GM12878 (cell line): ENCODE results near the gene TCTN1. TPM values are rescaled to one million over a fixed set of nuclear protein-coding genes. Genes with fewer than 3 reads are reported as not detected.

Experiments
- CHD4 ChIP-seq: fragments of 200-600 bp; sonication (generic); IDR thresholded peaks from 2 replicates; pipeline ENCODE4 v1.6.1; 2016; ENCODE audit warnings: mild to moderate bottlenecking
- CREM ChIP-seq: IDR thresholded peaks from 2 replicates; pipeline ENCODE4 v1.6.1; 2014; ENCODE audit warnings: antibody characterized with exemption, low read depth
- E2F8 ChIP-seq: fragments of 450-650 bp; IDR thresholded peaks from 2 replicates; pipeline ENCODE4 v1.6.1; 2018; ENCODE audit warnings: mild to moderate bottlenecking, low read depth, moderate library complexity; ENCODE audit not compliant: partially characterized antibody
- EGR1 ChIP-seq, 2 experiments: IDR thresholded peaks; 1 replicate in 1 of 2; 2 replicates in 1 of 2; pipeline ENCODE4 v1.6.1; 2011 to 2012; ENCODE audit warnings: low read depth in 2 of 2, low read length in 2 of 2, borderline replicate concordance in 1 of 2, mild to moderate bottlenecking in 1 of 2, moderate library complexity in 1 of 2
- EP300 ChIP-seq, 2 experiments: fragments of 150-350 bp in 1 of 2; IDR thresholded peaks; 2 replicates each; pipeline ENCODE4 v1.6.1; 2011 to 2012; ENCODE audit warnings: low read depth in 2 of 2, low read length in 2 of 2, borderline replicate concordance in 1 of 2, improper control_type of control experiment in 1 of 2, inconsistent platforms in 1 of 2; ENCODE audit not compliant: control insufficient read depth in 1 of 2
- GABPA ChIP-seq: IDR thresholded peaks from 2 replicates; pipeline ENCODE4 v1.6.1; 2014; ENCODE audit warnings: antibody characterized with exemption, low read depth, mild to moderate bottlenecking, inconsistent platforms
- HDAC6 ChIP-seq: fragments of 200-600 bp; sonication (generic); IDR thresholded peaks from one replicate; pipeline ENCODE4 v1.8.0; 2017; ENCODE audit warnings: antibody characterized with exemption; ENCODE audit not compliant: unreplicated experiment
- KAT2A ChIP-seq: conservative IDR thresholded peaks from 2 replicates; pipeline ENCODE4 v1.6.1; 2011; ENCODE audit warnings: low read depth, low read length; ENCODE audit not compliant: control insufficient read depth
- MTA2 ChIP-seq: fragments of 450-650 bp; IDR thresholded peaks from 2 replicates; pipeline ENCODE4 v1.6.1; 2016; ENCODE audit warnings: low read depth, mild to moderate bottlenecking, moderate library complexity
- NBN ChIP-seq: fragments of 450-650 bp; IDR thresholded peaks from 2 replicates; pipeline ENCODE4 v1.6.1; 2016
- PAX5 ChIP-seq: IDR thresholded peaks from 2 replicates; pipeline ENCODE4 v1.6.1; 2011; ENCODE audit warnings: low read depth, low read length, borderline replicate concordance
- PML ChIP-seq: IDR thresholded peaks from 2 replicates; pipeline ENCODE4 v1.6.1; 2012; ENCODE audit warnings: low read length, inconsistent platforms
- RELB ChIP-seq: fragments of 450-650 bp; IDR thresholded peaks from 2 replicates; pipeline ENCODE4 v1.6.1; 2017; ENCODE audit warnings: low read depth, mild to moderate bottlenecking, moderate library complexity
- SIN3A ChIP-seq: IDR thresholded peaks from 2 replicates; pipeline ENCODE4 v1.6.1; 2012; ENCODE audit warnings: low read depth, low read length, improper control_type of control experiment
- SP1 ChIP-seq: IDR thresholded peaks from one replicate; pipeline ENCODE4 v1.6.1; 2011; ENCODE audit warnings: low read depth, low read length
- SREBF1 ChIP-seq: IDR thresholded peaks from 2 replicates; pipeline ENCODE4 v1.6.1; 2012; ENCODE audit warnings: mild to moderate bottlenecking, low read length
- WRNIP1 ChIP-seq: IDR thresholded peaks from 2 replicates; pipeline ENCODE4 v1.6.1; 2011; ENCODE audit warnings: low read depth, low read length, improper control_type of control experiment, borderline replicate concordance
- YY1 ChIP-seq: IDR thresholded peaks from 2 replicates; pipeline ENCODE4 v1.6.1; 2011; ENCODE audit warnings: low read depth, mild to moderate bottlenecking, low read length
- ZBED1 ChIP-seq: IDR thresholded peaks from 2 replicates; pipeline ENCODE4 v1.6.1; 2016; ENCODE audit warnings: borderline replicate concordance
- ZBTB33 ChIP-seq: fragments of 450-650 bp; IDR thresholded peaks from 2 replicates; pipeline ENCODE4 v1.6.1; 2017; ENCODE audit warnings: mild to moderate bottlenecking
- ZNF592 ChIP-seq: fragments of 450-650 bp; IDR thresholded peaks from 2 replicates; pipeline ENCODE4 v1.6.1; 2017; ENCODE audit warnings: mild to moderate bottlenecking, moderate library complexity
- ZSCAN29 ChIP-seq: fragments of 450-650 bp; IDR thresholded peaks from 2 replicates; pipeline ENCODE4 v1.6.1; 2017; ENCODE audit warnings: mild to moderate bottlenecking, moderate library complexity
- polyA plus RNA-seq, 11 experiments: library from polyadenylated mRNA; depleted of rRNA in 4 of 11; unstranded in 6 of 11; stranded (reverse) in 5 of 11; fragments of >200 nt; fragmentation: Nextera tagmentation in 4 of 11; fragmentation: Illumina TruSeq in 1 of 11; extraction: Ambion mirVana in 4 of 11; extraction: Trizol in 1 of 11; gene quantifications; 1 replicate in 1 of 11; 2 replicates in 10 of 11; pipeline versions ENCODE4 v1.2.1 to v1.2.3, GENCODE V29; 2011 to 2016; ENCODE audit warnings: inconsistent platforms in 2 of 11, missing spikeins in 2 of 11, low read depth in 1 of 11
- total RNA-seq, 4 experiments: library from RNA; depleted of rRNA in 3 of 4; stranded (reverse); fragments of >200 nt in 3 of 4; fragmentation: Illumina TruSeq in 1 of 4; extraction: Trizol in 1 of 4; gene quantifications; 2 replicates each; pipeline versions ENCODE4 v1.2.1 to v1.2.3, GENCODE V29; 2013 to 2021

Gene TCTN1
- total and polyA plus RNA-seq, 10 of the 15 experiments (the other 5 are each of a cell fraction or from before 2014, with no cell fraction given), result 8.8 to 23.5 (median 15.3) TPM

GRCh38 chr12:110669193-110669502 is 55.2 kb downstream of the TCTN1 start (continued):
- TF ChIP-seq HDAC6 (no peak), E2F8 (no peak), ZNF592 (no peak), PML (no peak), MTA2 (peak; percentile 44), SP1 (no peak), ZBTB33 (no peak), KAT2A (no peak), PAX5 (peak; percentile 23; the same call in 1 of the 2 replicates), YY1 (no peak), GABPA (no peak), SIN3A (no peak), CHD4 (no peak), ZBED1 (no peak), ZSCAN29 (no peak), RELB (no peak), WRNIP1 (no peak), SREBF1 (no peak), NBN (0 out of 2 replicates have a peak, but pooled peaks have one; percentile 29), EGR1 (IDR thresholded peaks at IDR 0.05; ENCODE audit: borderline replicate concordance in 1 of 2, low read depth in 2 of 2, low read length in 2 of 2) (no peak), EP300 (IDR thresholded peaks at IDR 0.05; ENCODE audit: borderline replicate concordance in 1 of 2, control insufficient read depth in 1 of 2, low read depth in 2 of 2, low read length in 2 of 2) (0 out of 4 replicates have a peak, but pooled peaks of 1 of the 2 experiments have one; percentile 21), CREM (no peak)
